ENCODE measurements around the gene CADM4. TPM values are rescaled to one million over a fixed set of nuclear protein-coding genes. Genes with fewer than 3 reads are reported as not detected.
"Not testable (repeated sequence)": the region's sequence is repeated elsewhere in the genome, so short reads cannot be mapped to it uniquely, and the experiment has no call there.

CADM4 gene
- total RNA-seq, 1 donor from 2014 or later, result 0.39 TPM

DNA sequence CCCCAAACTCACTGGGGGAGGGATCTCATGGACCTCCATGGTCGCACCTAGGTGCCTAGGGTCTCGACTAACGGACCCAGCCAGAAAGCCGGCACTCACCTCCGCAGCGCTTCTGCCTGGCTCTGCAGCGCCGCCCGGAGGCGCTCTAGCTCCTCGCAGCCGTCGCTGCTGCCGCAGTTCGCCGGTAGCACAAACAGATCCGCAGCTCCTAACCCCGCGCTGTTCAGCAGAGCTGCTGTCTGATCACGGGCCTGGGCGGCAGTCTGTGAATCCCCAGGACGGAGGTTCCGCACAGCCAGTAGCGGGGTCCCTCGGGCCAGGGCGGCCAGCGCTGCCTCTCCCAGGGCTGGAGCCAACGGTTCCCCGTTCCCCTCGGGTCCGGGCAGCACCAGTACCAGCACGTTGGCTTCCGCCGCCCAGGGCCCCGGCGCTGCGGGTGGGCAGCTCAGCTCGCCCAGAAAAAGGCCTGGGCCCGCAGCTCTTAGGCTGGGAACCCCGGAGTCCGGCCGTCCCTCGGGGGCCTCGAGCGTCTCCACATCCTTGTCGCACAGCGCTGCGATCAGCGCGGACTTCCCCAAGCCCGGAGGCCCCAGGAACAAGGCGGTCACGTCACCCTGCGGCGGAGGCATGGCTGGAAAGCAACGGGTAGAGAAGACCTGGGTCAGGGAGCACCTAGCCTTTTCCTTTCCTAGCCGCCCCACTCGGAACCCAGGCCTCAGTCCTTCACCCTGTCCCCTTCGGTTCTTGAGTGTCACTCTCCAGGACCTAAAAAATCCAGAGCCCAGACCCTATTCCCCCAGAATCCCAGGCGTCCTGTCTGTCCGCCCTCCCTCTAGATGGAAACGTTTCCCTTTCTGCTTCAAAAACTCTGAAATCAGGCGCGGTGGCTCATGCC, 44.7 kb downstream of the CADM4 start:
- peak overlapping the region; percentile 91 for H3K27ac Mint-ChIP-seq
- no peaks in the 10 kb centered on the region for H3K9me3 Mint-ChIP-seq
- H3K4me3 Mint-ChIP-seq (ENCODE audit: low read depth), result peak overlapping the region; percentile 91
- intact Hi-C loops (cut with micrococcal nuclease), result loop anchor here (2.0 to 10.0 kb wide), 4 partner anchors 40 to 190 kb away; partner anchors contain the start of gene KCNN4
- no peaks in the 10 kb centered on the region for H3K27me3 Mint-ChIP-seq (ENCODE audit: low read depth)
- peaks cover 48% of the 10 kb centered on the region for H3K36me3 Mint-ChIP-seq (ENCODE audit: low read depth)
- DNase-seq (ENCODE audit: low spot score), result peak; percentile 74
- H3K4me1 Mint-ChIP-seq (ENCODE audit: low read depth), result peaks cover 27% of the 10 kb centered on the region

DNA sequence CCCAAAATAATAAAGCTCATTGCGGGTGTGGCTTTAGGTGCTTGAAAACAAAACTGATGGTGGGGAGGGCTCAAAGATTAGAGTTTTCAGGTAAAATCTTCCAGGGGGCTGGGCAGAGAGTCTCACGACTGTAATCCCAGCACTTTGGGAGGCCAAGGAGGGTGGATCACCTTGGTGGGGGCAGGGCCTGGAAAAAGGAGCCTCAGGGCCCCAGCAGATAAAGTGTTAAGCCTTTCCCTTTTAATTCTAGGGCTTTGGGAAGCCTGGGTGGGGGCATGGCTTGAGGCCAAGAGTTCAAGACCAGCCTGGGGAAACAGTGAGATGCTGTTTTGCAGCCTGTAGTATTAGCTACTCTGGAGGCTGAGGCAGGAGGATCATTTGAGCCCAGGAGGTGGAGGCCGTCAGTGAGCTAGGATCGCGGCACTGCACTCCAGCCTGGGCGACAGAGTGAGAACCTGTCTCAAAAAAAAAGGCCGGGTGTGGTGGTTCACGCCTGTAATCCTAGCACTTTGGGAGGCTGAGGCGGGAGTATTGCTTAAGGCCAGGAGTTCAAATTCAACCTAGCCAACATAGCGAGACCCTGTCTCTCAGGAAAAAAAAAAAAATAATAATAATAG, 45.5 kb downstream of the CADM4 start:
- peak overlapping the region; percentile 34 for H3K27ac Mint-ChIP-seq
- H3K4me1 Mint-ChIP-seq (ENCODE audit: low read depth), result peaks cover 28% of the 10 kb centered on the region
- no peak for DNase-seq (ENCODE audit: low spot score)
- no peaks in the 10 kb centered on the region for H3K27me3 Mint-ChIP-seq (ENCODE audit: low read depth)
- intact Hi-C loops (cut with micrococcal nuclease), result loop anchor here (2.0 to 10.0 kb wide), 3 partner anchors 39 to 191 kb away; partner anchors contain the start of gene KCNN4
- peak overlapping the region; percentile 91 for H3K4me3 Mint-ChIP-seq (ENCODE audit: low read depth)
- no peaks in the 10 kb centered on the region for H3K9me3 Mint-ChIP-seq
- H3K36me3 Mint-ChIP-seq (ENCODE audit: low read depth), result peaks cover 41% of the 10 kb centered on the region

DNA sequence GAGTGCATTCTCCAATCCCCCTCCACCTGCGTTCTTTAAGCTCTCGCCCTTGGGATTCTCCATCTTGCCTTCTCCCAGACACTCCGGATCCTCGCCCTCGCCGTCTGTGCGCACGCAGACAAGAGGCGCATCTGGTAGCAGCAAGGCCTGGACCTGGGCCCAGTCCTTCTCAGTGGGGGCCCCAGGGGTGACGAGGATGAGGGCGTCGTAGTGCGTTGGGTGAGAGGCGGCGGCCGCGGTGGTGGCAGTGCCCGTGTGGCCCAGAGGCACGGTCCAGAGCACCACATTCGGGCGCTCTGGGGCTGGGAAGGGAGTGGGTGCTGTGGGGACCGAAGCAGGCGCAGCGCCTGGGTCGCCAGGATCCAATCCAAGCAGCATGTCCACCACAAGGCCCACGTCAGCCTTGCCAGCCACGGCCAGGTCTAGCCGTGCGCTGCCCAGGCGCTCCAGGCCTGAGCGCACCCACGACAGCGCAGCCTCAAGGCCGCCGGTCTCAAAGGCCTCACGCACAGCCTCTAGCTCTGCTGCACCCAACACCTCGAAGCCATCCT, 46.8 kb downstream of the CADM4 start:
- H3K4me3 Mint-ChIP-seq (ENCODE audit: low read depth), result peak overlapping the region; percentile 66
- intact Hi-C loops (cut with micrococcal nuclease), result loop anchor here (10.0 kb wide), 1 partner anchor 192 kb away; the partner anchor contains the start of gene KCNN4

DNA sequence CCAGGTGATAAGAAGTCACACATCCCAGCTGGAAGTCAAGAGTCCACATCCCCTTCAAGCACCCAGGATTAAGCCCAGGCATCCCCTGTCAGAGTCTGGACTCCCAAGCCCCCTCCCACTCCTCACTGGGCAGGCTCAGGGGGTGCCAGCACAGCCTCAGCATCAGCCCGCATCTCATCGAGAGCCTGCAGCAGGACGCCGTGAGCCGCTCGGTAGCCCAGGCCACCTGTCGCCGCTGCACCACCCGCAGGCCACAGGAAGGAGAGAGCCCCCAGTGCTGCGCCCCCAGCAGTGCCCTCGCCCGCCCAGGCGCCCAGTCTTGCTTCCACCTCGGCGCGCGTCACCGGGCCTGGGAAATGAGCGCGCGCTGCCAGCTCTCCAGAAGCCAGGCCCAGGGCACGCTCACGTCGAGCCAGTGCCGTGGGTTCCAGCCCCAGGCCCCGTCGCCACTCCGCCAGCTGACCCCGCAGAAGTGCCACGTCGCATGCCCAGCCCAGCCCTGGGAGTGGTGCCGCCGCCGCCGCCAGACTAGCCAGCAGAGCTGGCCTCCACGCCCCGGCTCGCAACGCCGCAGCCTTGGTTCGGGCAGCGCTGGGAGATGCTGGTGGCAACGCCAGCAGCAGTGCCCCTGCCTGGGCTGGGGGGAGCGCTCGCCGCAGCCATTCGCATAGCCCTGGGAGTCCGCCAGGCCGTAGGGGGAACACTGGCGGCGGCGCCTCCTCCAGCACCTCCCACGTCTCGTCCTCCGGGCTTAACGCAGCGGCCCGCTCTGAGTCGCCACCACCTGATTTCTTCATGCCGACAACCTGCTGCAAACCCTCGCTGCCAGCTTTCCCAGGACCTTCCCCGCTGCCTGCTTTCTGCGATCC, 47.5 kb downstream of the CADM4 start:
- intact Hi-C loops (cut with micrococcal nuclease), result loop anchor here (10.0 kb wide), 1 partner anchor 193 kb away; the partner anchor contains the start of gene KCNN4
- H3K27ac Mint-ChIP-seq, result no peak overlapping the region
- H3K4me3 Mint-ChIP-seq (ENCODE audit: low read depth), result no peak overlapping the region
- H3K4me1 Mint-ChIP-seq (ENCODE audit: low read depth), result peaks cover 15% of the 10 kb centered on the region
- H3K27me3 Mint-ChIP-seq (ENCODE audit: low read depth), result no peaks in the 10 kb centered on the region
- no peaks in the 10 kb centered on the region for H3K9me3 Mint-ChIP-seq
- no peak for DNase-seq (ENCODE audit: low spot score)
- peaks cover 32% of the 10 kb centered on the region for H3K36me3 Mint-ChIP-seq (ENCODE audit: low read depth)

More for the DNA sequence above, 46.8 kb downstream of the CADM4 start:
- Mint-ChIP-seq H3K36me3 (ENCODE audit: low read depth) (peaks cover 37% of the 10 kb centered on the region), H3K27ac (no peak overlapping the region), H3K9me3 (no peaks in the 10 kb centered on the region), H3K27me3 (ENCODE audit: low read depth) (no peaks in the 10 kb centered on the region), H3K4me1 (ENCODE audit: low read depth) (peaks cover 22% of the 10 kb centered on the region)
- no peak for DNase-seq (ENCODE audit: low spot score)

DNA sequence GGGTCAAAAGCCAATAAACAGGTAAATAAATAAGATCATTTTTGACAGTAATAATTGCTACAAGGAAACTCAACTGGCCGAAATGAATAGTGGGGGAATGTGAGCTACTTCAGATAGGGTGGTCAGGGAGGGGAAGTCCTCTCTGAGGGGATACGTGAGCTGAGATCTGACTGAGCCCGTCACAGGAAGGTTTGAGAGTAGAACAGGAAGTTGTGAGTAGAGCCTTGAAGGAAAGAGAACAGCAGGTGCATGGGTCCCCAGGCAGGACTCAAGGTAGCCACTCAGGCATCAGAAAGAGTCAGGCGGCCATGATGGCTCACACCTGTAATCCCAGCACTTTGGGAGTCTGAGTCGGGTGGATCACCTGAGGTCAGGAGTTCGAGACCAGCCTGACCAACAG, 50.0 kb downstream of the CADM4 start:
- intact Hi-C loops (cut with micrococcal nuclease), result loop anchor here (10.0 kb wide), 1 partner anchor 195 kb away; the partner anchor contains the start of gene KCNN4
- Mint-ChIP-seq H3K27ac (no peak overlapping the region), H3K9me3 (no peaks in the 10 kb centered on the region), H3K36me3 (ENCODE audit: low read depth) (peaks cover 38% of the 10 kb centered on the region), H3K4me3 (ENCODE audit: low read depth) (no peak overlapping the region), H3K27me3 (ENCODE audit: low read depth) (no peaks in the 10 kb centered on the region), H3K4me1 (ENCODE audit: low read depth) (peaks cover 10% of the 10 kb centered on the region)
- no peak for DNase-seq (ENCODE audit: low spot score)

DNA sequence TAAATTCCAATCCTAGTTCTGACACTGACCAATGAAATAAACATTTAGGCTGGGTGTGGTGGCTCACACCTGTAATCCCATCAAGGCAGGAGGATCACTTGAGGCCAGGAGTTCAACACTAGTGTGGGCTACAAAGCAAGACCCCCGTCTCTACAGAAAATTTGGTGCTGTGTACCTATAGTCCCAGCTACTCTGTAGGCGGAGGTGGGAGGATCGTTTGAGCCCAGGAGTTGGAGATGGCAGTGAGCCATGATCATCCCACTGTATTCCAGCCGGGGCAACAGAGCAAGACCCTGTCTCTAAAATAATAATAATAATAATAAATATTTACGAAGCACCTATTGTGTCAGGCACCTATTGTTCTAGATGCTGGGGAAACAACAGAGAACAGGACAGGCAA, 50.4 kb downstream of the CADM4 start:
- no peak overlapping the region for H3K27ac Mint-ChIP-seq
- no peak for DNase-seq (ENCODE audit: low spot score)
- H3K4me1 Mint-ChIP-seq (ENCODE audit: low read depth), result peaks cover 11% of the 10 kb centered on the region
- peaks cover 37% of the 10 kb centered on the region for H3K36me3 Mint-ChIP-seq (ENCODE audit: low read depth)
- intact Hi-C loops (cut with micrococcal nuclease), result no loop called here
- no peaks in the 10 kb centered on the region for H3K9me3 Mint-ChIP-seq
- H3K4me3 Mint-ChIP-seq (ENCODE audit: low read depth), result no peak overlapping the region
- no peaks in the 10 kb centered on the region for H3K27me3 Mint-ChIP-seq (ENCODE audit: low read depth)

DNA sequence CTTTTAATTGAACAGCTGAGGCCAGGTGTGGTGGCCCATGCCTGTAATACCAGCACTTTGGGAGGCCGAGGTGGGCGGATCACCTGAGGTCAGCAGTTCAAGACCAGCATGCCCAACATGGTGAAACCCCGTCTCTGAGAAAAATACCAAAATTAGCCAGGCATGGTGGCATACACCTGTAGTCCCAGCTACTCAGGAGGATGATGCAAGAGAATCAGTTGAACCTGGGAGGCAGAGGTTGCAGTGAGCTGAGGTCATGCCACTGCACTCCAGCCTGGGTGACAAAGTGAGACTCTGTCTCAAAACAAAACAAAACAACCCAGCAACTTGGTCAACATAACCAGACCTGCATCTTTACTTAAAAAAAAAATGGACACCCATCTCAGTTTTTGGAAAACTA, 52.6 kb downstream of the CADM4 start:
- H3K36me3 Mint-ChIP-seq (ENCODE audit: low read depth), result peaks cover 27% of the 10 kb centered on the region
- H3K27me3 Mint-ChIP-seq (ENCODE audit: low read depth); H3K4me3 Mint-ChIP-seq (ENCODE audit: low read depth); DNase-seq (ENCODE audit: low spot score); H3K27ac Mint-ChIP-seq; intact Hi-C loops (cut with micrococcal nuclease); H3K9me3 Mint-ChIP-seq; H3K4me1 Mint-ChIP-seq (ENCODE audit: low read depth): not testable (repeated sequence)

DNA sequence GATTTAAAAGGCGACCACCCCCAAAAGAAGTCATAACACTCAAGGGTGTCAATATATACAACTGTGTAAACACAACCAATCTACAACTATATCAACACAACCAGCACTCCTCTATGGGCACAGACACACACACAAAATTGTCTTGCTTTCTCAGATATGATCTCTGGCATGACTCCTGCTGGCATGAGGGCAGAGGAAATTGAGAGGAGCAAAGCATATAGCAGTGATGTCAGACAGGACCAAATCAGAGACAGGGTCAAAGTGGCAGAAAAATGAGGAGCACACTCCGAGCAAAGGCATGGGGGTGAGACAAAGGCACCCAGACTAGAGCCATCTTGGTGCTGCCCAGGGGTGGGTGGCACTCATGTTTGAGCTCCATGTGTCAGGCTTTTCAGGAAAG, 53.3 kb downstream of the CADM4 start:
- Mint-ChIP-seq H3K9me3 (no peaks in the 10 kb centered on the region), H3K27ac (no peak overlapping the region), H3K36me3 (ENCODE audit: low read depth) (peaks cover 27% of the 10 kb centered on the region), H3K4me3 (ENCODE audit: low read depth) (no peak overlapping the region), H3K4me1 (ENCODE audit: low read depth) (peaks cover 10% of the 10 kb centered on the region), H3K27me3 (ENCODE audit: low read depth) (no peaks in the 10 kb centered on the region)
- intact Hi-C loops (cut with micrococcal nuclease), result no loop called here
- no peak for DNase-seq (ENCODE audit: low spot score)

DNA sequence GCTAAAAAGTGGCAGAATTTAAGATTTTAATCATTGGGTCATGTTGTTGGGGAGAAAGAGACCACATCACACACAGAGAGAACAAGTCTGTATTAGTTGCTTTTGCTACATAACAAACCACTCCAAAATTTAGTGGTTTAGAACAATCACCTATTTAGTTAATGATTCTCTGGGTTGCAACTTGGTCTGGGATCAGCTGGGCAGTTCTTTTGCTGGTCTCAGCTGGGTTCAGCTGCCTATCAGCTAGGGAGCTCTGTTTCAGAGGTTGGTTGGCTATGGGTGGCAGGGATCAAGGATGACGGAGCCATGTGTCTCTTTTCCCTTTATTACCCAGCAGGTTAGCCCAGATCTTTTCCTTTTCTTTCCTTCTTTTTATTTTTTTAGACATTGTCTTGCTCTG, 55.2 kb downstream of the CADM4 start:
- Mint-ChIP-seq H3K4me3 (ENCODE audit: low read depth) (no peak overlapping the region), H3K27ac (peak overlapping the region; percentile 79), H3K36me3 (ENCODE audit: low read depth) (peaks cover 18% of the 10 kb centered on the region), H3K4me1 (ENCODE audit: low read depth) (peaks cover 15% of the 10 kb centered on the region), H3K27me3 (ENCODE audit: low read depth) (no peaks in the 10 kb centered on the region), H3K9me3 (no peaks in the 10 kb centered on the region)
- intact Hi-C loops (cut with micrococcal nuclease), result loop anchor here (5.0 kb wide), 1 partner anchor 57 kb away; the partner anchor contains the start of gene ETHE1
- DNase-seq (ENCODE audit: low spot score), result no peak

DNA sequence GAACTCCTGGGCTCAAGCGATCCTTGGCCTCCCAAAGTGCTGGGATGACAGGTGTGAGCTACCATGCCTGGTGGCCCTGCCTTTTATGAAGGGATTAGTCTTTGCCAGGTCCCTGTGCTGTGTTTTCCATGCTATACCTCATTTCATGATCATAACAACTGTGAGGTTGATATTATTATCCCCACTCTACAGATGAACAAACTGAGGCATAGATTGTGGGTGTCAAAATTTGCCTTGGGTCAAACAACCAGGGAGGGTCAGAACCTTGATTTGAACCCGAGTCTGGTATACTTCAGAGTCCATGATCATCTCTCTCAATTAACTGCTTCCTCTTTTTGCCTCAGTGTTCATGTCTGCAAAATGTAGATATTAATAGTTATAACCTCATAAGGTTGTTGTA, 57.2 kb downstream of the CADM4 start:
- intact Hi-C loops (cut with micrococcal nuclease), result loop anchor here (5.0 kb wide), 1 partner anchor 55 kb away; the partner anchor contains the start of gene ETHE1

DNA sequence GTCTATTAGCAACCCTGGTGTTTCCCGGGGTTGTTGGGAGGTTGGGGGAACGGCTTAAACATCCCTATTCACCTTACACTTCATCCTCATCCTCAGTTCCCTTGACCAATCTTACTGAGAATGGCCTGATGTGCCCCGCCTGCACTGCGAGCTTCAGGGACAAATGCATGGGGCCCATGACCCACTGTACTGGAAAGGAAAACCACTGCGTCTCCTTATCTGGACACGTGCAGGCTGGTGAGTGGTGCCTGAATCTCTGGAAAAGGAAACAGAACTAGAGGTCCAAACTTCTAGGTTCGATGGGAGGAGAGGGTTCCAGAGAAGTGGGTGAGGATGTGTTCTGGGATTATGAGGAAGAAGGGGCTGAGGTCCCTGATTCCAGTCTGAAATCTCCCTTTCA, 58.2 kb downstream of the CADM4 start:
- Mint-ChIP-seq H3K4me3 (ENCODE audit: low read depth) (peak overlapping the region; percentile 86), H3K36me3 (ENCODE audit: low read depth) (peaks cover 12% of the 10 kb centered on the region), H3K27ac (peak overlapping the region; percentile 51), H3K9me3 (no peaks in the 10 kb centered on the region), H3K4me1 (ENCODE audit: low read depth) (peaks cover 23% of the 10 kb centered on the region), H3K27me3 (ENCODE audit: low read depth) (no peaks in the 10 kb centered on the region)
- intact Hi-C loops (cut with micrococcal nuclease), result loop anchor here (5.0 kb wide), 1 partner anchor 54 kb away; the partner anchor contains the start of gene ETHE1
- DNase-seq (ENCODE audit: low spot score), result no peak

More for the DNA sequence above, 57.2 kb downstream of the CADM4 start:
- H3K9me3 Mint-ChIP-seq, result no peaks in the 10 kb centered on the region
- no peak for DNase-seq (ENCODE audit: low spot score)
- H3K4me3 Mint-ChIP-seq (ENCODE audit: low read depth), result no peak overlapping the region
- peak overlapping the region; percentile 21 for H3K27ac Mint-ChIP-seq
- H3K4me1 Mint-ChIP-seq (ENCODE audit: low read depth), result peaks cover 19% of the 10 kb centered on the region
- no peaks in the 10 kb centered on the region for H3K27me3 Mint-ChIP-seq (ENCODE audit: low read depth)
- H3K36me3 Mint-ChIP-seq (ENCODE audit: low read depth), result peaks cover 12% of the 10 kb centered on the region

DNA sequence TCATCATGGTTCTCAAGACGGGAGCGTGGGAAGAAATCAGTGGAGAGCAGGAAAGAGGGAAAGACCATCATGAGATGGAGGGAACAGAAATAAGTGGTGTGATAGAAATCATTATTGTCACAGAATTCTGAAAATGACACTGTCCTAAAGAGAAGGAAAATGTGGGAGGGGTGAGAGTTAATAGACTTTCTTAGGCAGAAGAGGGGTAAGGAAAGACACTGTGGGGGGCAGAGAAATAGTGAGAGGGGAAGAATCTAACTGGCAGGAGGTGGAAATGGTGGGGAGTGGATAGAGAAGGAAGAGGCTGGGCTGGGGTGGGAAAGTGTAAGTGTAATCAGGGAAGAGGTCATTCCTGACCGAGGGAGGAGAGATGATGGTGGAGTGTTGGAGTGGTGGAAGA, 60.9 kb downstream of the CADM4 start:
- Mint-ChIP-seq H3K27me3 (ENCODE audit: low read depth) (no peaks in the 10 kb centered on the region), H3K4me1 (ENCODE audit: low read depth) (peaks cover 31% of the 10 kb centered on the region), H3K9me3 (no peaks in the 10 kb centered on the region), H3K36me3 (ENCODE audit: low read depth) (peaks cover 5% of the 10 kb centered on the region), H3K27ac (peak overlapping the region; percentile 67), H3K4me3 (ENCODE audit: low read depth) (peak overlapping the region; percentile 86)
- intact Hi-C loops (cut with micrococcal nuclease), result loop anchor here (5.0 kb wide), 1 partner anchor 116 kb away; no protein-coding TSS in a partner anchor
- no peak for DNase-seq (ENCODE audit: low spot score)
